ENCODE results near the gene PIGL.

PIGL gene

DNA sequence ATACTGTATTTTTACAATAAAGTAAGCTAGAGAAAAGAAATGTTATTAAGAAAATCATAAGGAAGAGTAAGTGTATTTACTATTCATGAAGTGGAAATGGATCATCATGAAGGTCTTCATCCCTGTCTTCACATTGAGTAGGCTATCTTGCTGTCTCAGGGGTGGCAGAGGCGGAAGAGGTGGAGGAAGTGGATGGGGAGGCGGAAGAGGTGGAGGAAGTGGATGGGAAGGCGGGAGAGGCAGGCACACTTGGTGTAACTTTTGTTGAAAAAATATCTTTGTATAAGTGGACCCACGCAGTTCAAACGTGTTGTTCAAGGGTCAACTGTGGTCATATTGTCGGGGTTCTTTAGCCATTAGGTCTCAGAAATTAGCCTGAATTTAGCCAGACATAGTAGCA is 50.2 kb downstream of the PIGL start:
- no peak for DNase-seq
- Mint-ChIP-seq H3K4me1 (no peaks in the 10 kb centered on the region), H3K27ac (no peak overlapping the region), H3K4me3 (no peak overlapping the region), H3K9me3 (no peaks in the 10 kb centered on the region), H3K36me3 (ENCODE audit: low read depth) (peaks cover 12% of the 10 kb centered on the region), H3K27me3 (ENCODE audit: low read depth, poor library complexity) (no peaks in the 10 kb centered on the region)
- TF ChIP-seq, protein P1, sequence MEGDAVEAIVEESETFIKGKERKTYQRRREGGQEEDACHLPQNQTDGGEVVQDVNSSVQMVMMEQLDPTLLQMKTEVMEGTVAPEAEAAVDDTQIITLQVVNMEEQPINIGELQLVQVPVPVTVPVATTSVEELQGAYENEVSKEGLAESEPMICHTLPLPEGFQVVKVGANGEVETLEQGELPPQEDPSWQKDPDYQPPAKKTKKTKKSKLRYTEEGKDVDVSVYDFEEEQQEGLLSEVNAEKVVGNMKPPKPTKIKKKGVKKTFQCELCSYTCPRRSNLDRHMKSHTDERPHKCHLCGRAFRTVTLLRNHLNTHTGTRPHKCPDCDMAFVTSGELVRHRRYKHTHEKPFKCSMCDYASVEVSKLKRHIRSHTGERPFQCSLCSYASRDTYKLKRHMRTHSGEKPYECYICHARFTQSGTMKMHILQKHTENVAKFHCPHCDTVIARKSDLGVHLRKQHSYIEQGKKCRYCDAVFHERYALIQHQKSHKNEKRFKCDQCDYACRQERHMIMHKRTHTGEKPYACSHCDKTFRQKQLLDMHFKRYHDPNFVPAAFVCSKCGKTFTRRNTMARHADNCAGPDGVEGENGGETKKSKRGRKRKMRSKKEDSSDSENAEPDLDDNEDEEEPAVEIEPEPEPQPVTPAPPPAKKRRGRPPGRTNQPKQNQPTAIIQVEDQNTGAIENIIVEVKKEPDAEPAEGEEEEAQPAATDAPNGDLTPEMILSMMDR (IDR thresholded peaks at IDR 0.05) = no peak

DNA sequence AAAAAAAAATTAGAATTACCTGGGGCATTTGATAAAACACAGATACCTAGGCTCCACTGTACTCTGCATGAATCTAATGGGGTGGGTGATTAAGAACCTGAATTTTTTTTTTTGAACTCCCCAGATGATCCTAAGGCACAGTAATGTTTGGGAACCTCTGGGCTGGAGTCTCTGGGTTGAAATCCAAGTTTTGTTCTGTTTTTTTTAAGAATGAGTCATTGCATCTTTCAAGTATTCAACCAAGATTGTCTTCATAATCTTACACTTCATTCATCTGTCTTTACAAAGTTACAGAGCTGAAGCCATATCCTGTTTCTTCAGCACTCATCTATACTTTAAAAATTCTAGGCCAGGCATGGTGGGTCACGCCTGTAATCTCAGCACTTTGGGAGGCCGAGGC is 52.6 kb downstream of the PIGL start:
- Mint-ChIP-seq H3K27ac (peak overlapping the region; percentile 66), H3K27me3 (ENCODE audit: low read depth, poor library complexity) (no peaks in the 10 kb centered on the region), H3K4me1 (no peaks in the 10 kb centered on the region), H3K36me3 (ENCODE audit: low read depth) (peaks cover 25% of the 10 kb centered on the region), H3K9me3 (no peaks in the 10 kb centered on the region), H3K4me3 (no peak overlapping the region)
- DNase-seq = no peak
- TF ChIP-seq, protein P1 (IDR thresholded peaks at IDR 0.05) = no peak

DNA sequence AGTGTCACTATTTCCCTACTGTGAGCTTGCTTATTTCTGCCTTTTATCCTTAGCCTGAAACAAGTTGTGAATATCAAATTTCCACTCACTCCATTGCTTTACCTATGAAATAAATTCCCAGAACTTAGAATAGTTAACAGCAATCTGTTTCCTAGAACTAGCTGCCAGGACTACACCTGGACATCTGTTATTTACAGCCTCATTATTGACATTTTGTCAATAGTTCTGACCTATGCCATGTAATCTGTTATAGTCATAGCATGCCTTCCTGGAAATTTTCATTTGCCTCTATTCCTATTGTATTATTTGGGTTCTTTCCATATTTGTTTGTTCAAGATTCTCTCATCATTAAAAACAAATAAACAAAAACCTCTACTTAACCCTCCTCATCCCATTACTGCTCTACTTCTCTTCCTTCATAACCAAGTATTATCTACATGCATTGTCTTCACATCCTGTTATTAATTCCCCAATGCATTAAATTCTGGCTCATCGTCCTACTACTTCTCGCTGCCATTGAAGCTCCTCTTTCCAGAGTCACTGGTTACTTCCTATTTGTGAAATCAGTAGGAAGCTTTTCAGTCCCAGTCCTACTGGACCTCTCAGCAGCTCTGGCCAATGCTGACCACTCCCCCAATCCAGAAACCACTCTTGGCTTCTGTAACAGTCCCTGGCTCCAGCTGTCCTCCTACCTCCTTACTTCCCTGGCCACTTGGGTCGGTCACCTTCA is 55.3 kb downstream of the PIGL start:
- H3K27me3 Mint-ChIP-seq (ENCODE audit: low read depth, poor library complexity) = peaks cover 3% of the 10 kb centered on the region
- H3K27ac Mint-ChIP-seq = no peak overlapping the region
- DNase-seq = no peak
- H3K36me3 Mint-ChIP-seq (ENCODE audit: low read depth) = peaks cover 35% of the 10 kb centered on the region
- no peak overlapping the region for H3K4me3 Mint-ChIP-seq
- H3K9me3 Mint-ChIP-seq = peaks cover 19% of the 10 kb centered on the region
- no peaks in the 10 kb centered on the region for H3K4me1 Mint-ChIP-seq
- TF ChIP-seq, protein P1 (IDR thresholded peaks at IDR 0.05) = no peak

DNA sequence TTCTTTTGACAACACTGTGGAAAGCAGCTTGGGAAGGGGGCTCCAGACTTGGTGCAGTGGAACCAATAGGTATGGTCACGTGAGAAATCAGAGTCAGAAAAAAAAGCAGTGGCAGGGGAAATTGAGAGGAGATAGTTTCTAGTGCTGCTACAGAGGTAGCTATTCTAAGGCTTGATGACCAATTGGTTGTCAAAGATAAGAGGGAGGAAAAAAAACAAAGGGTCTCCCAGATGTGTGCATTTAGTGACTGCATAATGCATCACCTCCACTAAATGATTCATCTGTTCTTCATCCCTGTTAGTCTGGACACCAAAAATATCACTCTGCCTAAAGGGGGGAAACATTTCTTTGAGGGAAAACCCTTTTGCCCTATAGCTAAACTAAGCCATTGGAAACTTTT is 56.5 kb downstream of the PIGL start:
- Mint-ChIP-seq H3K36me3 (ENCODE audit: low read depth) (peaks cover 47% of the 10 kb centered on the region), H3K27me3 (ENCODE audit: low read depth, poor library complexity) (peaks cover 3% of the 10 kb centered on the region), H3K27ac (no peak overlapping the region), H3K4me3 (no peak overlapping the region), H3K4me1 (no peaks in the 10 kb centered on the region), H3K9me3 (peaks cover 29% of the 10 kb centered on the region)
- DNase-seq = no peak
- TF ChIP-seq, protein P1 (IDR thresholded peaks at IDR 0.05) = no peak

DNA sequence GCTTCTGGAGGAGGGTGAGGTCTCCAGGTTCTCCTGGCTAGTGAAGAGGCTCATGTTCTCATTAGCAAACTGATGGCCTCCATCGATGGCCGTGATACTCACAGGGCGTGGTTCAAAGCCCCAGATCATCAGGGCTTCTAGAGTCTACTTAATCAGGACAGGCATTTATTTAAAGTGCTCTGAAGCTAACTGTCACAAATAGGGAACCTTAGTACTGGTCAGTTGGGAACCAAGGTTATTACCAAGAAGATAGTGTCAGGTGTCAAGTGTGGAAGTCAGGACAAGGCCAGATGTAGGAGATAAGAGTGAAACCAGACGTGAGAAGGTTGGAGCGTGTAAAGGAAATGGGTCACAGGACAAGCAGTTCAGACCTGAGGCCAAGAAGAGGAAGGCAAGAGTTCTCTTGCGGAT is 56.9 kb downstream of the PIGL start:
- Mint-ChIP-seq H3K9me3 (peaks cover 33% of the 10 kb centered on the region), H3K4me3 (no peak overlapping the region), H3K4me1 (no peaks in the 10 kb centered on the region), H3K27me3 (ENCODE audit: low read depth, poor library complexity) (peaks cover 3% of the 10 kb centered on the region), H3K36me3 (ENCODE audit: low read depth) (peaks cover 51% of the 10 kb centered on the region), H3K27ac (peak overlapping the region; percentile 3)
- TF ChIP-seq, protein P1 (IDR thresholded peaks at IDR 0.05) = no peak
- DNase-seq = no peak

DNA sequence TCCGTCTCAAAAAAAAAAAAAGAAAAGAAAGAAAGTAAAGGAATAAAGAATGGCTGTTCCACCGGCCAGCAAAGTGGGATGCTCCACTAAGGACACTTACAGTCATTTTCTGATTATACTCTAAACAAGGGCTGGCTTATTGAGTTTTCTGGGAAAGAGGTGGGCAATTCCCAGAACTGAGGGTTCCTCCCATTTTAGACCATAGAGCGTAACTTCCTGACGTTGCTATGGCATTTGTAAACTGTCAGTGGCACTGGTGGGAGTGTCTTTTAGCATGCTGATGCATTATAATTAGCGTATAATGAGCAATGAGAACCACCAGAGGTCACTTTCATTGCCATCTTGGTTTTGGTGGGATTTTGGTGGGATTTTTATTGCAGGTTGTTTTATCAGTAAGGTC is 58.0 kb downstream of the PIGL start:
- Mint-ChIP-seq H3K4me1 (no peaks in the 10 kb centered on the region), H3K9me3 (peaks cover 39% of the 10 kb centered on the region), H3K36me3 (ENCODE audit: low read depth) (peaks cover 62% of the 10 kb centered on the region), H3K27me3 (ENCODE audit: low read depth, poor library complexity) (peaks cover 7% of the 10 kb centered on the region), H3K4me3 (no peak overlapping the region), H3K27ac (no peak overlapping the region)
- DNase-seq = no peak
- TF ChIP-seq, protein P1 (IDR thresholded peaks at IDR 0.05) = no peak
